Caco-2 (cell line): ENCODE data around the gene UBXN2A. TPM values are rescaled to one million over a fixed set of nuclear protein-coding genes. Genes with fewer than 3 reads are reported as not detected.
A peak's percentile ranks its signal among the peaks of the same experiment; 100 is the strongest.

Experiments
- BruUV-seq: library from RNA; stranded (reverse); fragments of 400-500 nt; replicated peaks from 2 replicates; lab custom pipeline; 2021; lab: Mats Ljungman, UMichigan
- CTCF ChIA-PET: fragments of 300-600 bp; sonication (Branson Sonifier 250); formaldehyde crosslinking; loops from one replicate; lab custom pipeline; 2022; ENCODE audit warnings: antibody characterized with exemption; lab: Charles Lee
- POLR2A ChIA-PET: fragments of 300-600 bp; sonication (Branson Sonifier 250); formaldehyde crosslinking; loops from one replicate; lab custom pipeline; 2022; ENCODE audit warnings: antibody characterized with exemption; lab: Charles Lee
- DNase-seq, 2 experiments: peaks; one replicate each; pipeline versions ENCODE4 v3.0.0 to v3.0.0-alpha.2; 2020 to 2022
- H3K27me3 ChIP-seq: replicated peaks from 2 replicates; pipeline ENCODE4 v1.6.0; 2011; ENCODE audit warnings: low read length; ENCODE audit not compliant: control insufficient read depth, insufficient read depth
- H3K36me3 ChIP-seq: 2 replicates; pipeline ENCODE4 v1.5.1; 2011; ENCODE audit warnings: low read length; ENCODE audit not compliant: control insufficient read depth, insufficient read depth
- H3K4me1 ChIP-seq: fragments of 250-450 bp; sonication (Bioruptor Pico); 2 replicates; pipeline ENCODE4 v1.5.1; 2020; ENCODE audit warnings: mild to moderate bottlenecking
- H3K4me3 ChIP-seq: 2 replicates; pipeline ENCODE4 v1.5.1; 2011; ENCODE audit warnings: low read depth, mild to moderate bottlenecking, control low read depth, low read length
- H3K9me3 ChIP-seq: fragments of 250-450 bp; sonication (Bioruptor Pico); 2 replicates; pipeline ENCODE4 v1.5.1; 2020; ENCODE audit warnings: mild to moderate bottlenecking, moderate library complexity
- H3K27ac Mint-ChIP-seq: one replicate; pipeline ENCODE4 v1.8.0; 2022; ENCODE audit warnings: mixed read lengths; ENCODE audit not compliant: unreplicated experiment
- H3K27me3 Mint-ChIP-seq: one replicate; pipeline ENCODE4 v1.8.0; 2022; ENCODE audit warnings: mixed read lengths; ENCODE audit not compliant: insufficient read depth, unreplicated experiment
- H3K36me3 Mint-ChIP-seq: one replicate; pipeline ENCODE4 v1.8.0; 2022; ENCODE audit warnings: mild to moderate bottlenecking, mixed read lengths; ENCODE audit not compliant: insufficient read depth, unreplicated experiment
- H3K4me1 Mint-ChIP-seq: one replicate; pipeline ENCODE4 v1.8.0; 2022; ENCODE audit warnings: low read depth, mixed read lengths; ENCODE audit not compliant: unreplicated experiment
- H3K4me3 Mint-ChIP-seq: one replicate; pipeline ENCODE4 v1.8.0; 2022; ENCODE audit warnings: mild to moderate bottlenecking, moderate library complexity, mixed read lengths; ENCODE audit not compliant: unreplicated experiment
- H3K9me3 Mint-ChIP-seq: one replicate; pipeline ENCODE4 v1.8.0; 2022; ENCODE audit warnings: mixed read lengths; ENCODE audit not compliant: unreplicated experiment
- CTCF ChIP-seq, 2 experiments: fragments of 200-600 bp in 1 of 2; IDR thresholded peaks; 1 replicate in 1 of 2; 2 replicates in 1 of 2; pipeline versions ENCODE4 v1.5.1 to v1.8.0; 2011 to 2022; ENCODE audit warnings: antibody characterized with exemption in 1 of 2, control low read depth in 1 of 2, inconsistent platforms in 1 of 2, low read depth in 1 of 2, low read length in 1 of 2, mild to moderate bottlenecking in 1 of 2, moderate library complexity in 1 of 2; ENCODE audit not compliant: insufficient read depth in 1 of 2, severe bottlenecking in 1 of 2, unreplicated experiment in 1 of 2
- intact Hi-C: fragments of 100-400 bp; cut with micrococcal nuclease; formaldehyde crosslinking; loops from one replicate; pipeline ENCODE4 v1.10.0; 2022; ENCODE audit not compliant: unreplicated experiment
- total RNA-seq: library from RNA; stranded (reverse); gene quantifications from 2 replicates; pipeline ENCODE4 v1.2.3, GENCODE V29; 2022

UBXN2A gene
- total RNA-seq, 1 experiment from 2014 or later: 22.0 TPM

DNA sequence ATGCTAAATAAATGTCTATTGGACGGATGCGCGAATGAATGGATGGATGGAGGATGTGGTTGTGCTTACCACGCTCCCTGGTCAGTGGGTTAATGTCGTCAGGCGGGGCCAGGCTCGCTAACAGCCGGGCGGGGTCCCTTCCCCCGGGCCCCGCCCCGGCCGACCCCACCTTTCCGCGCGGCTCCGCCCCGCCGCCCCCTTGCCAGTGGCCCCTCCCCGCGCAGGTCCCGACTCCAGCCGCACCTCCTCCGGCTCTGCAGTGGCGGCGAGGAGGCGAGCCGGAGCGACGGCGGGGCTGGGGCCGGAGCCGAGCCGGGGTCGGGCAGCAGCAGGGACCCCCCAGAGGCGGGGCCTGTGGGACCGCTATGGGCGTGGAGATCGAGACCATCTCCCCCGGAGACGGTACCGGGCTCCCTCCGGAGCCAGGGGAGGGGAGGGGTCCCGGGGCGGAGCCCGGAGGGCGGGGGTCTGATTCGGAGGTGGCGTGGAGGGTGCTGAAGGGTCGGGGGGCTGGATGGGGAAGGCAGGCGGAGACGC, 109.3 kb downstream of the UBXN2A start, which contains the start of gene FKBP1B:
FKBP1B (plus strand) TSS at position 257 of the 537 bp plus-strand sequence; CDS start at position 366, 109 bp downstream.
- Mint-ChIP-seq H3K36me3 (no peaks in the 10 kb centered on the region), H3K4me3 (no peak within 1 kb of the TSS), H3K27me3 (no peaks in the 10 kb centered on the region), H3K4me1 (peaks cover 7% of the 10 kb centered on the region), H3K9me3 (no peaks in the 10 kb centered on the region), H3K27ac (no peak within 1 kb of the TSS)
- Histone ChIP-seq H3K27me3 (no peaks in the 10 kb centered on the region), H3K9me3 (no peaks in the 10 kb centered on the region), H3K4me3 (peak within 1 kb of the TSS; percentile 42), H3K36me3 (no peaks in the 10 kb centered on the region), H3K4me1 (peaks cover 4% of the 10 kb centered on the region; the same call in 1 of the 2 replicates)
- intact Hi-C loops: no loop called here
- TF ChIP-seq CTCF (IDR thresholded peaks at IDR 0.05; ENCODE audit: insufficient read depth in 1 of 2, low read depth in 1 of 2, low read length in 1 of 2, severe bottlenecking in 1 of 2, unreplicated experiment in 1 of 2): no peak
- CTCF ChIA-PET: interaction anchor here (1.6 kb wide), 1 partner anchor 27 kb away, joined by 10 read pairs; the partner anchor contains the start of gene SF3B6
- no TSS peak for BruUV-seq
- peak; percentile 65 to 71 for DNase-seq
- POLR2A ChIA-PET: no interaction called here

DNA sequence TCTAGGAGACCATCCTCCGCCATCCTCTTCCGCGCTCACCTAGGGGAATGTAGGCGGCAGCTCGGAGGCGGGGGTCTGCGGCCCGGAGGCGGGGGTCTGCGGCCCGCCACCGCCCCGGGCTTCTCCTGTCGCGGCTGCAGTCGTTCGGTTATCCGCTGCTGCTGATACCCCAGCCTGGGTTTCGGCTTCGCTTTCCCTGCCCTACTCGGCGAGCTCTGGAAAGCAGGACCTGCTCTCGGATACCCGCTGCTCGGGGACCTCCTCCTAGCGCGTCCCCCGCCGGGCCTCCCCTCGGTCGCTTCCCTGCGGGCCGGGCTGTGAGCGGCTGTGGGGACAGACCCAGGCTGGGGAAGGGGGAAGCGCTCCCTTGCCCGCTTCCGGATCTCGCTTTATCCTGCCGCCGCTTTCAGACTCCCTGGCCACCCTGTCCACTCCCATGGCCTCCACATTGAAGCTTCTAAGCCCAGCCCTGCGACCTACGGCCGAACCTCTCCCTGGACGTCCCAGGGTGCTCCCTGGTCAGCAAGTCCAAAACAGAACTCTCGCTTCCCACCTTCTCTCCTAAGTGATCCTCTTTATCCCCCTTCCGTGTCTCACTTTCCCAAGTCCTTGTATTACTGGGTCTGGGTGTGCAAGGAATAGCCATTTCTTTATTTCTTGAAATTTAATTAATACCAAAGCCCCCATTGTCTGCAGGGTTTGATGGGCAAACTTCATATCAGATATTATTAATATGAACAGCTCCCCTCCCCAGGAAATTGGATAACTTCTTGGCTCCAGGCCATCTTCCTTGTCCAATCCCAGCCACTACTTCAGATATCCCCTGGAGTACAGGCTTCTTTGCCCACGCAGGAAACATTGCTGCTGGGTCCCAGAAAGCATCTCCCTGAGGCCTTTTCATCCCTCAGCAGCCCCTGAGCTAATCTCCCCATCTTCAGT, 110.0 kb downstream of the UBXN2A start:
- no peak for DNase-seq
- H3K4me3 ChIP-seq: peak overlapping the region; percentile 42
- no peaks in the 10 kb centered on the region for H3K27me3 ChIP-seq
- ChIA-PET CTCF (interaction anchor here (1.6 kb wide), 1 partner anchor 26 kb away, joined by 10 read pairs; the partner anchor contains the start of gene SF3B6), POLR2A (no interaction called here)
- Mint-ChIP-seq H3K4me3 (no peak overlapping the region), H3K27ac (no peak overlapping the region), H3K4me1 (peaks cover under 1% of the 10 kb centered on the region), H3K36me3 (no peaks in the 10 kb centered on the region), H3K27me3 (no peaks in the 10 kb centered on the region), H3K9me3 (no peaks in the 10 kb centered on the region)
- intact Hi-C loops: no loop called here
- H3K4me1 ChIP-seq: peaks cover 4% of the 10 kb centered on the region; the same call in 1 of the 2 replicates
- H3K36me3 ChIP-seq: no peaks in the 10 kb centered on the region
- no TSS peak for BruUV-seq
- no peak for TF ChIP-seq CTCF (IDR thresholded peaks at IDR 0.05; ENCODE audit: insufficient read depth in 1 of 2, low read depth in 1 of 2, low read length in 1 of 2, severe bottlenecking in 1 of 2, unreplicated experiment in 1 of 2)
- H3K9me3 ChIP-seq: no peaks in the 10 kb centered on the region

DNA sequence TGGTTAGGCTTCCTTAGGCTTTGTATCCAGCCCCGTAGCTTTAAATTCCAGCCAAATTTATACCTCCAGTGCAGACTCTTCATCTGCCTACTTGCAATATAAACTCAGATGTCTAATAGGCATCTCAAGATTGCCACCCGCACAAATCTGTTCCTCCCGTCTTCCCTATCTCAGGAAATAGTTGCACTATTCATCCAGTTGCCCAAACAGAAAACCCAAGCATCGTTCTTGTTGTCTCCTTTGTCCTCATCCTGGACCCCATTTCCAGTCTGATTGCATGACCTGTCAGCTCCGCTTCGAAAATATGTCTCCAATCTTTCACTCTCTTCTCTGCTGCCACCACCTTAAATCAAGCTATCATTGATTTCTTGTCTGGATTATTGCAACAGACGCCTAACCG, 111.6 kb downstream of the UBXN2A start:
- no peak for TF ChIP-seq CTCF (IDR thresholded peaks at IDR 0.05; ENCODE audit: insufficient read depth in 1 of 2, low read depth in 1 of 2, low read length in 1 of 2, severe bottlenecking in 1 of 2, unreplicated experiment in 1 of 2)
- no peak for DNase-seq
- Histone ChIP-seq H3K4me1 (no peaks in the 10 kb centered on the region; the same call in 1 of the 2 replicates), H3K27me3 (no peaks in the 10 kb centered on the region), H3K36me3 (no peaks in the 10 kb centered on the region), H3K9me3 (no peaks in the 10 kb centered on the region), H3K4me3 (no peak overlapping the region)
- BruUV-seq: no TSS peak
- Mint-ChIP-seq H3K4me1 (no peaks in the 10 kb centered on the region), H3K27ac (no peak overlapping the region), H3K27me3 (no peaks in the 10 kb centered on the region), H3K4me3 (no peak overlapping the region), H3K9me3 (no peaks in the 10 kb centered on the region), H3K36me3 (no peaks in the 10 kb centered on the region)
- ChIA-PET CTCF (interaction anchor here (0.6 kb wide), 1 partner anchor 125 kb away, joined by 9 read pairs; no protein-coding TSS in a partner anchor), POLR2A (interaction anchor here (0.6 kb wide), 3 partner anchors 13 to 252 kb away, joined by 3 to 7 read pairs (median 4); no protein-coding TSS in a partner anchor)
- intact Hi-C loops: no loop called here
